OCI-LY3 (cell line): ENCODE results near the gene RIN1.
A peak's percentile ranks its signal among the peaks of the same experiment; 100 is the strongest.

ENCODE experiments used
- H2AFZ ChIP-seq: fragments of 200-600, 300-600 bp; shearing (Covaris generic); 2 replicates; pipeline ENCODE4 v1.6.0; 2014; ENCODE audit warnings: antibody characterized with exemption, low read depth, low read length
- H3K27ac ChIP-seq: fragments of 200-600, 300-600 bp; sonication (generic); 2 replicates; pipeline ENCODE4 v1.5.1; 2014; ENCODE audit warnings: mild to moderate bottlenecking, low read length, moderate library complexity, mixed read lengths
- H3K27me3 ChIP-seq: fragments of 200-600, 300-600 bp; sonication (generic); 2 replicates; pipeline ENCODE4 v1.6.1; 2014; ENCODE audit warnings: low read depth, low read length, mixed read lengths
- H3K36me3 ChIP-seq: fragments of 200-600, 300-600 bp; sonication (generic); replicated peaks from 2 replicates; pipeline ENCODE3; 2014; ENCODE audit warnings: low read depth, low read length, mixed read lengths
- H3K4me1 ChIP-seq: fragments of 300-600, 200-600 bp; sonication (generic); 2 replicates; pipeline ENCODE4 v1.6.1; 2014; ENCODE audit warnings: low read length, mixed read lengths
- H3K4me2 ChIP-seq: fragments of 200-600, 300-600 bp; sonication (generic); 2 replicates; pipeline ENCODE4 v1.6.1; 2014; ENCODE audit warnings: low read length, mixed read lengths
- H3K4me3 ChIP-seq: fragments of 300-600, 200-600 bp; sonication (generic); 2 replicates; pipeline ENCODE4 v1.5.1; 2014; ENCODE audit warnings: antibody characterized with exemption, mild to moderate bottlenecking, low read length, moderate library complexity
- H3K79me2 ChIP-seq: fragments of 300-600, 200-600 bp; shearing (Covaris generic); 2 replicates; pipeline ENCODE4 v1.6.1; 2014; ENCODE audit warnings: mild to moderate bottlenecking, low read length, mixed read lengths
- H3K9ac ChIP-seq: fragments of 300-600, 200-600 bp; shearing (Covaris generic); 2 replicates; pipeline ENCODE4 v1.6.0; 2014; ENCODE audit warnings: mild to moderate bottlenecking, low read length, moderate library complexity
- H3K9me3 ChIP-seq: fragments of 200-600, 300-600 bp; shearing (Covaris generic); 2 replicates; pipeline ENCODE4 v1.6.1; 2014; ENCODE audit warnings: low read length, mixed read lengths; ENCODE audit not compliant: insufficient read depth
- H4K20me1 ChIP-seq: fragments of 200-600, 300-600 bp; sonication (generic); 2 replicates; pipeline ENCODE4 v1.6.1; 2016; ENCODE audit warnings: low read length, mixed read lengths; ENCODE audit not compliant: insufficient read depth
- EZH2phosphoT487 ChIP-seq: fragments of 200-600 bp; shearing (Covaris generic); IDR thresholded peaks from 2 replicates; pipeline ENCODE4 v1.6.1; 2018; ENCODE audit warnings: antibody characterized with exemption, mixed run types, low read depth
- TF ChIP-seq, protein P1 (sequence below): fragments of 200-600, 300-600 bp; sonication (generic); IDR thresholded peaks from 2 replicates; pipeline ENCODE4 v1.5.1; 2014; ENCODE audit warnings: antibody characterized with exemption, low read length, low read depth

Gene RIN1

DNA sequence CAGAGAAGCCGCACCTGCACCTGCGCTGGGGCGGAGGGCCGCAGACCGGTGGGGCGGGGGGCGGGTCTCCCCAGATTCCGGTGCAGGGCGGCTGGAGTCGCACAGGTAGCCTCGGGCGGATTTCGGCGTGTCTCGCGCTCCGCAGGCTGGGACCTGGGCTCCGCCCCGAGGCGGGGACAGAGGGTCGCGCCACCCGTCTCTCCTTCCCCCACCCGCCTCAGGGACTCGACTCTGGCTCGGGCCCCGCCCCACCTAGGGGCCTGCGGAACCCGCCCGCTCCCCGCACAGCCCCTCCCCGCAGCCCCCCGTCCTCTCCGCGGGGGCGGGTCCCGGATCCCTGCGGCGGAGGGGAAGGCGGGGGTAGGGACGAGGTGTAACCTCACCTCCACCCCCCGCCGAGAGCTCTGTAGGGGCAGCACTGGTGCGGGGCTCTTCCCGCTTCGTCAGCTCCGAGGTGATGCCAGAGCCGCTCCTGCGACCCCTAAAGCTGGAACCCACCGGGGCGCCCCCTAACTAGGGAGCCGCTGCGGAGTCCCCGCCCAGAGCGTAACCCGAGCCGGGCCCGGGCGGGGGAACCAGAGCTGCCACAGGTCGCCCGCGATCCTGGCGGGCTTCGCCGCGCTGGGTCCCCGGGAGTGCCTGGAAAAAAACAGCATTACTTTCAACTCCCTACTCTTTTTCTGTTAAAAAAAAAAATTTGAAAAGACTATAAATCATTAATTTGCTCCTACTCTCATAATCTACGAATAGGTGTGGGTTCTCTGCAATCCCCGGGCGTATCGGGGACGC, 35.6 kb upstream of the RIN1 start, which contains the start of gene SLC29A2:
SLC29A2 (minus strand) TSS at position 134 of the 789 bp plus-strand sequence. CDS start 169 bp downstream, outside the sequence.
- Histone ChIP-seq H4K20me1 (no peaks in the 10 kb centered on the region), H3K27me3 (no peaks in the 10 kb centered on the region), H3K4me3 (peak within 1 kb of the TSS; percentile 78), H3K79me2 (no peaks in the 10 kb centered on the region), H3K9me3 (no peaks in the 10 kb centered on the region), H3K4me1 (peaks cover 12% of the 10 kb centered on the region), H3K4me2 (peak within 1 kb of the TSS; percentile 91), H3K27ac (peak within 1 kb of the TSS; percentile 54), H2AFZ (peak within 1 kb of the TSS; percentile 82), H3K9ac (peak within 1 kb of the TSS; percentile 64), H3K36me3 (no peaks in the 10 kb centered on the region)
- no peak for TF ChIP-seq EZH2phosphoT487
- TF ChIP-seq, protein P1, sequence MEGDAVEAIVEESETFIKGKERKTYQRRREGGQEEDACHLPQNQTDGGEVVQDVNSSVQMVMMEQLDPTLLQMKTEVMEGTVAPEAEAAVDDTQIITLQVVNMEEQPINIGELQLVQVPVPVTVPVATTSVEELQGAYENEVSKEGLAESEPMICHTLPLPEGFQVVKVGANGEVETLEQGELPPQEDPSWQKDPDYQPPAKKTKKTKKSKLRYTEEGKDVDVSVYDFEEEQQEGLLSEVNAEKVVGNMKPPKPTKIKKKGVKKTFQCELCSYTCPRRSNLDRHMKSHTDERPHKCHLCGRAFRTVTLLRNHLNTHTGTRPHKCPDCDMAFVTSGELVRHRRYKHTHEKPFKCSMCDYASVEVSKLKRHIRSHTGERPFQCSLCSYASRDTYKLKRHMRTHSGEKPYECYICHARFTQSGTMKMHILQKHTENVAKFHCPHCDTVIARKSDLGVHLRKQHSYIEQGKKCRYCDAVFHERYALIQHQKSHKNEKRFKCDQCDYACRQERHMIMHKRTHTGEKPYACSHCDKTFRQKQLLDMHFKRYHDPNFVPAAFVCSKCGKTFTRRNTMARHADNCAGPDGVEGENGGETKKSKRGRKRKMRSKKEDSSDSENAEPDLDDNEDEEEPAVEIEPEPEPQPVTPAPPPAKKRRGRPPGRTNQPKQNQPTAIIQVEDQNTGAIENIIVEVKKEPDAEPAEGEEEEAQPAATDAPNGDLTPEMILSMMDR: no peak

DNA sequence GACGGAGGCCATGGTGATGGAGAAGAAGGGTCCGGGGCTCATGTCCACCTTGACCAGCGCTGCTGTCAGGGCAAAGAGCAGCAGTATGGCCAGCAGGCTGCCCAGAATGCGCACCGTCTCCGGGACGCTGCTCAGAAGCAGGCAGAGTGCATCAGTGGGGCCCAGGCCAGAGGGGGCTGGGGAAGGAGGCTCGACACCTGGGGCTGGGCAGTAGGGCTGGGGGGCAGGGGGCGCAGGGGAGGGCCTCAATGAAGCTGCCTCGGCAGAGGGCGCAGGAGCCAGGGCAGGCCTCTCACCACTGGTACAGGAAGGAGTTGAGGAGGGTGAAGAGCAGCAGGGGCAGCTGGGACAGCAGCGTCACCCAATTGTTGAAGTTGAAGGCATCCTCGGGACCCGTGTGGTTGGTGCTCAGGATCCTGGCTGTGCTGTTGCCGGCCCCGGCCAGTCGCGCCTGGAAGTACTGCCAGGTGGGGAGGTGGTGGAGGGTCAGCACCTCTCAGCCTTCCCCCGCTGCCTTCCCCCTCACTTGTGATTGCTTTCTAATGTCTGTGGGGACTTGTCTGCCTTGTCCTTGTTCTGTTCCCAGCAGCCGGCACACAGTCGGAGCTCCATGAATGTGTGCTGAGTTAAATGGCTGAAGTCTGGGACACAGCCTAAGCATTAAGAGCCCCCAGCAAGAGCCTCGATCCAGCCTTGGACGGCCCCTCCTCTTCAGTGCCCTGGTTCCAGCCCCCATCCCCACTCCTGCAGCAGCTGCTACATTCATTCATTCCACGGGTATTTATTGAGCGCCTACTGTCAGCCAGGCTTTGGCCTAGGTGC, 33.0 kb upstream of the RIN1 start:
- Histone ChIP-seq H3K4me3 (no peak overlapping the region), H3K4me1 (peaks cover 12% of the 10 kb centered on the region), H3K9ac (no peak overlapping the region), H3K4me2 (no peak overlapping the region), H3K9me3 (no peaks in the 10 kb centered on the region), H3K27ac (no peak overlapping the region), H2AFZ (no peak overlapping the region), H3K79me2 (no peaks in the 10 kb centered on the region), H3K36me3 (no peaks in the 10 kb centered on the region), H3K27me3 (no peaks in the 10 kb centered on the region), H4K20me1 (no peaks in the 10 kb centered on the region)
- TF ChIP-seq, protein P1: no peak
- TF ChIP-seq EZH2phosphoT487: no peak

DNA sequence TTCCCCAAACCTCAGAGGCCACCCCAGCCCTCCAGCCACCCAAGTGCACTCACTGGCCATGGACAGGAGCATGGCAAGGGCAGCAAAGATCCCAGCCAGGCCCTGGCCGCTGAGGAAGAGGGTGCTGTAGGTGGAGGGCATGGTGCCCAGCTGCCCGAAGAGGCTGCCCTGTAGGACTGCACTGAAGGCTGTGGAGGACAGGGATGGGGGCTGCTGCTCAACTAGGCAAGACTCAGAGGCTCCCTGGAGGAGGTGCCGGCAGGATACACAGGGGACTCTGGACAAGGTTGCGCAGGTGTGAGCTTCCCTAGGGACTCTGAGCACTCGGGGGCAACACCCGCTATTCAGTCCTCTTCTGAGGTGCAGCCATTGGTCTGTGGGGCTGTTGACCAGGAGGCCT, 32.2 kb upstream of the RIN1 start:
- H4K20me1 ChIP-seq: no peaks in the 10 kb centered on the region
- H3K27ac ChIP-seq: no peak overlapping the region
- H3K4me1 ChIP-seq: peaks cover 11% of the 10 kb centered on the region

More for the DNA sequence above, 32.2 kb upstream of the RIN1 start:
- H2AFZ ChIP-seq: no peak overlapping the region
- no peaks in the 10 kb centered on the region for H3K36me3 ChIP-seq
- no peaks in the 10 kb centered on the region for H3K9me3 ChIP-seq
- no peak overlapping the region for H3K4me2 ChIP-seq
- H3K27me3 ChIP-seq: no peaks in the 10 kb centered on the region
- no peak for TF ChIP-seq EZH2phosphoT487
- TF ChIP-seq, protein P1: no peak
- no peak overlapping the region for H3K4me3 ChIP-seq
- no peak overlapping the region for H3K9ac ChIP-seq
- H3K79me2 ChIP-seq: no peaks in the 10 kb centered on the region
